Loucy (cell line): Measurements from ENCODE around the gene MOB3B.

Experiments
- CTCF ChIP-seq: fragments of 200-600 bp; sonication (generic); conservative IDR thresholded peaks from 2 replicates; pipeline ENCODE4 v1.5.1; 2014; ENCODE audit warnings: mild to moderate bottlenecking, antibody characterized with exemption, low read length
- EZH2phosphoT487 ChIP-seq: fragments of 200-600 bp; IDR thresholded peaks from 2 replicates; pipeline ENCODE4 v1.6.1; 2018; ENCODE audit warnings: antibody characterized with exemption, mild to moderate bottlenecking, moderate library complexity, borderline replicate concordance

- TF ChIP-seq CTCF = no peak
- TF ChIP-seq EZH2phosphoT487 = no peak
Measured at GRCh38 chr9:27358007-27358406, 171.6 kb downstream of the MOB3B start.
